ENCODE measurements around the gene C1orf185. TPM values are rescaled to one million over a fixed set of nuclear protein-coding genes. Genes with fewer than 3 reads are reported as not detected.

C1orf185 gene
- total and polyA plus RNA-seq, 2 donors = not detected

Small RNAs within 50 kb of the gene (small RNA-seq; reads per million reads assigned to genes)
- gene MIR4421 = not detected
- not detected for gene MIR6500
- not detected for gene RF00019

Other genes starting within 250 kb of the C1orf185 start
- 84.6 TPM for gene FAF1, start 142.0 kb upstream of the C1orf185 start, total RNA-seq
- gene FAF1, start 142.0 kb upstream of the C1orf185 start, polyA plus RNA-seq = 42.3 TPM
- gene CDKN2C, start 132.0 kb upstream of the C1orf185 start, total RNA-seq = 16.9 TPM
- gene CDKN2C, start 132.0 kb upstream of the C1orf185 start, polyA plus RNA-seq = 19.9 TPM
- gene RNF11, start 134.0 kb downstream of the C1orf185 start, total RNA-seq = 130 TPM
- gene RNF11, start 134.0 kb downstream of the C1orf185 start, polyA plus RNA-seq = 122 TPM
- gene TTC39A, start 228.3 kb downstream of the C1orf185 start, total RNA-seq = 4.1 TPM
- 2.5 TPM for gene TTC39A, start 228.3 kb downstream of the C1orf185 start, polyA plus RNA-seq